Stomach smooth muscle (tissue), 2 donors: ENCODE results near the gene CCDC142.
"Not testable (repeated sequence)": the region's sequence is repeated elsewhere in the genome, so short reads cannot be mapped to it uniquely, and the experiment has no call there.

Experiments
- H3K27ac ChIP-seq: one replicate; pipeline ENCODE4 v1.7.0; 2013; ENCODE audit warnings: mild to moderate bottlenecking, low read length, inconsistent platforms
- H3K27me3 ChIP-seq, 2 donors: one replicate each; pipeline ENCODE4 v1.7.0; 2013; ENCODE audit warnings: low read length in 2 of 2; ENCODE audit not compliant: insufficient read depth in 2 of 2, control insufficient read depth in 1 of 2
- H3K36me3 ChIP-seq, 2 donors: one replicate each; pipeline ENCODE4 v1.7.0; 2013; ENCODE audit warnings: low read length in 2 of 2; ENCODE audit not compliant: control insufficient read depth in 2 of 2, insufficient read depth in 2 of 2
- H3K4me1 ChIP-seq: one replicate; pipeline ENCODE4 v1.7.0; 2013; ENCODE audit warnings: low read length; ENCODE audit not compliant: control insufficient read depth, insufficient read depth
- H3K4me3 ChIP-seq, 2 donors: one replicate each; pipeline ENCODE4 v1.7.0; 2013; ENCODE audit warnings: low read length in 2 of 2
- H3K9ac ChIP-seq, 2 donors: one replicate each; pipeline ENCODE4 v1.7.0; 2013; ENCODE audit warnings: low read length in 2 of 2, mild to moderate bottlenecking in 1 of 2
- H3K9me3 ChIP-seq, 2 donors: one replicate each; pipeline ENCODE4 v1.7.0; 2013; ENCODE audit warnings: low read length in 2 of 2; ENCODE audit not compliant: control insufficient read depth in 2 of 2
- donor health status: healthy.
- donor health status: Pancreatic carcinoma.

CCDC142 gene

GRCh38 chr2:74448771-74449170, 34.0 kb downstream of the CCDC142 start:
- H3K9me3 ChIP-seq: no peaks in the 10 kb centered on the region
- H3K36me3 ChIP-seq: no peaks in the 10 kb centered on the region
- peaks cover 0 to 4% of the 10 kb centered on the region in 2 donors for H3K27me3 ChIP-seq
- H3K4me1 ChIP-seq: no peaks in the 10 kb centered on the region
- H3K9ac ChIP-seq: no peak overlapping the region
- no peak overlapping the region for H3K27ac ChIP-seq
- H3K4me3 ChIP-seq: no peak overlapping the region

GRCh38 chr2:74447230-74447999, 35.4 kb downstream of the CCDC142 start:
- Histone ChIP-seq H3K27ac (no peak overlapping the region), H3K4me3 (no peak overlapping the region), H3K9me3 (no peaks in the 10 kb centered on the region), H3K36me3 (no peaks in the 10 kb centered on the region), H3K27me3 (peaks cover under 1 to 5% of the 10 kb centered on the region in 2 donors), H3K9ac (no peak overlapping the region), H3K4me1 (no peaks in the 10 kb centered on the region)

- H3K4me1 ChIP-seq: peaks cover 23% of the 10 kb centered on the region
- H3K36me3 ChIP-seq: no peaks in the 10 kb centered on the region
- no peak overlapping the region for H3K9ac ChIP-seq
- no peak overlapping the region for H3K27ac ChIP-seq
- no peak overlapping the region for H3K4me3 ChIP-seq
- no peaks in the 10 kb centered on the region for H3K9me3 ChIP-seq
- H3K27me3 ChIP-seq: peaks cover 5 to 22% of the 10 kb centered on the region in 2 donors
Measured at GRCh38 chr2:74444498-74445318, 38.1 kb downstream of the CCDC142 start.

GRCh38 chr2:74442483-74443297, 40.1 kb downstream of the CCDC142 start:
- H3K27me3 ChIP-seq: peaks cover 5 to 22% of the 10 kb centered on the region in 2 donors
- not testable (repeated sequence) for H3K4me3 ChIP-seq, H3K9me3 ChIP-seq, H3K36me3 ChIP-seq, H3K27ac ChIP-seq, H3K9ac ChIP-seq
- H3K4me1 ChIP-seq: peaks cover 41% of the 10 kb centered on the region

- H3K27ac ChIP-seq: no peak within 1 kb of the TSS
- H3K9me3 ChIP-seq: no peaks in the 10 kb centered on the region
- H3K27me3 ChIP-seq: peaks cover 5 to 22% of the 10 kb centered on the region in 2 donors
- H3K4me1 ChIP-seq: peaks cover 41% of the 10 kb centered on the region
- peak within 1 kb of the TSS; percentile 65 to 73 for H3K9ac ChIP-seq
- H3K36me3 ChIP-seq: no peaks in the 10 kb centered on the region
- H3K4me3 ChIP-seq: peak within 1 kb of the TSS; percentile 79 to 81
Measured at GRCh38 chr2:74441690-74442482, 40.9 kb downstream of the CCDC142 start, which contains the start of gene RTKN. RTKN (minus strand) TSS chr2:74441937; CDS start chr2:74441816, 121 bp downstream.

- Histone ChIP-seq H3K27ac (no peak overlapping the region), H3K27me3 (peaks cover 5 to 22% of the 10 kb centered on the region in 2 donors), H3K4me1 (peaks cover 41% of the 10 kb centered on the region), H3K4me3 (peak overlapping the region; percentile 79 to 81), H3K9ac (peak overlapping the region; percentile 13 to 65), H3K36me3 (no peaks in the 10 kb centered on the region), H3K9me3 (no peaks in the 10 kb centered on the region)
Measured at GRCh38 chr2:74441170-74441689, 41.6 kb downstream of the CCDC142 start.

GRCh38 chr2:74440378-74441169, 42.2 kb downstream of the CCDC142 start:
- Histone ChIP-seq H3K9ac (peak overlapping the region; percentile 65 to 76), H3K4me1 (peaks cover 41% of the 10 kb centered on the region), H3K27ac (peak overlapping the region; percentile 41), H3K9me3 (no peaks in the 10 kb centered on the region), H3K4me3 (peak overlapping the region; percentile 79 to 81), H3K36me3 (no peaks in the 10 kb centered on the region), H3K27me3 (peaks cover 5 to 22% of the 10 kb centered on the region in 2 donors)

- Histone ChIP-seq H3K4me3 (peak overlapping the region; percentile 79 to 81), H3K27ac (peak overlapping the region; percentile 41), H3K9ac (peak overlapping the region; percentile 65 to 76), H3K4me1 (peaks cover 41% of the 10 kb centered on the region), H3K36me3 (no peaks in the 10 kb centered on the region), H3K27me3 (peaks cover 5 to 22% of the 10 kb centered on the region in 2 donors), H3K9me3 (no peaks in the 10 kb centered on the region)
Measured at GRCh38 chr2:74439803-74440377, 42.9 kb downstream of the CCDC142 start.

- no peaks in the 10 kb centered on the region for H3K9me3 ChIP-seq
Measured at GRCh38 chr2:74439373-74439772, 43.4 kb downstream of the CCDC142 start.

More at GRCh38 chr2:74439373-74439772, 43.4 kb downstream of the CCDC142 start:
- Histone ChIP-seq H3K36me3 (no peaks in the 10 kb centered on the region), H3K4me1 (peaks cover 41% of the 10 kb centered on the region), H3K4me3 (peak overlapping the region; percentile 79 to 81), H3K27me3 (peaks cover 5 to 22% of the 10 kb centered on the region in 2 donors), H3K9ac (peak overlapping the region; percentile 65 to 76), H3K27ac (peak overlapping the region; percentile 41)
